GM19438 (cell line): ENCODE results near the gene SDK1.

Source experiments
- ATAC-seq: cut with Tn5 transposase; IDR thresholded peaks from one replicate; pipeline ENCODE4 v1.9.1; 2021; ENCODE audit warnings: low read depth; ENCODE audit not compliant: unreplicated experiment

Gene SDK1

DNA sequence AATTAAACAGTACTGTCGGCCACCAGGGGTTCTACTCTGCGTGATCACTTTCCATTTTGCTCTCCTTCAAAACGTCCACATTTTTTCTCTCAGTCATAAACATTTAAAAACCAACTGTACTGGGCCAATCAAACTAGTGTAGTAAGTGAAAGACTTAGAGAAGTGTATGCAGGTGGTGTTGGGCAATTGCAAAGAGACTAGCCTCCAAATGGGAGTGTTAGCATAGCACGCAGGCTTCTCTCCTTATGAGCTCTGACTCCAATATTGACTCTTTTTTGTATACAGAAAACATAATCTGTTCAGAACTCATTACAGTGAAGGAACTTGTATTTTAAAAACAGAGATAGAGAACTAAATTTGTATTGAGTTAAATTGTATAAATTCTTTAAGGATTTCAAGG, 150.6 kb downstream of the SDK1 start:
- no peak for ATAC-seq

DNA sequence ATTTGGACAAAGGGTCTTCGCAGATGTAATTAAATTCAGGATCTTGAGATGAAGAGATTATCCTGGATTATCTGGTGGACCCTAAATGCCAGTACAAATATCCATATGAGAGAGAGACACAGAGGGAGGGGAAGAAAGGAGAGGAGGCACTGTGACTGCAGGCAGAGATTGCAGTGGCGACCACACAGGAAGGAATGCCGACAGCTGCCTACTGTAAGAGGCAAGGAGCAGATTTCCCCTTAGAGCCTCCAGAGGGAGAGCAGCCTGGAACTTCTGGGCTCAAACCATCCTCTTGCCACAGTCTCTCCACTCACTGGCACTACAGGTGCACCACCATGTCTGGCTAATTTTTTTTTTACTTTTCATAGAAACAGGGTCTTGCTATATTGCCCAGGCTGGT, 152.3 kb downstream of the SDK1 start:
- no peak for ATAC-seq

DNA sequence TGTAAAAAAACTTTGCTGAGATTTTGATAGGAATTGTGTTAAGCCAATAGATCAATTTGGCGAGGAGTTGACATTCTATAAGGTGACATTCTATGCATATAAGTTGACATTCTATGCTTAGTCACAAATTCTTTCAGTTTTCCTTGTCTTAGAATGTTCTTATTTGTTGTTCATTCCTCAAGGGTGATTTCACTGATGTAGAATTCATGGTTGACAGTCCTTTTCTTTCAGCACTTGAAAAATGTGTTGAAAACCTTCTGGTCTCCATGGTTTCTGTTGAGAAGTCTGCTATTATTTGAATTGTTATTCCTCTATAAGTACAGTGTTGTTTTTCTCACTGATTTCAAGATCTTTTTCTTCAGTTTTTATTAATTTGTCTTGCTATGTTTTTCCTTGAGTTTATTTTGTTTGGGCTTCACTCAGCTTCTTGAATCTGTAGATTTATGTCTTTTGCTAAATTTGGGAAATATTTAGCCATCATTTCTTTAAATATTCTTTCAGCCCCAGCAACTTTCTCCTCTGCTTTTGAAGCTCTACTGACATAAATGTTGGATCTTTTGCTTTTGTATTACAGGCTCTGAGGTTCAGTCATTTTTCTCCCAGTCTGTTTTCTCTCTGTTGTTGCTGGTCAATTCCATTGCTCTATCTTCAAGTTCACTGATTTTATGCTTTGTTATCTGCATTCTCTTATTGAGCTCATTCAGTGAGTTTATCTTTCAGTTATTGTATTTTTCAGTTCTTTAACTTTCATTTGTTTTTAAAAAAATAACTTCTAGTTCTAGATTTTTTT, 154.9 kb downstream of the SDK1 start:
- no peak for ATAC-seq

DNA sequence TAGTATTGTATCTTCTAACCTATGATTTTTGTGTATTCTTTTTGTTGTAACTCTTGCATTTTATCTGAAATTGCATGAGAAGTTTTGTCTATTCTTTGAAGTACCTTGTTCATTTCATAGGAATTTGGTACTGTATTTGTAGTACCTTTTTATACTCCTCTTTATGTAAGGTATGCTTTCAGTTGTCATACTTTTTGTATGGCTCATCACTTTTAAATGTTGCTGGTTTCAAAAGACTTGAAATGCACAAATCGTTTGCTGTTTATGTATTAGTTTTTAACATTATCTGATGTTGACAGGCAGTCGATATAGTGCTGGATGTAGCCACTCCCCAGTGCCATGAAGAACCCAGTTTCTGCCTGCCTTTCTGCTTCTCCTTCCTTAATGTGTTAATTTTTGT, 158.1 kb downstream of the SDK1 start:
- no peak for ATAC-seq

DNA sequence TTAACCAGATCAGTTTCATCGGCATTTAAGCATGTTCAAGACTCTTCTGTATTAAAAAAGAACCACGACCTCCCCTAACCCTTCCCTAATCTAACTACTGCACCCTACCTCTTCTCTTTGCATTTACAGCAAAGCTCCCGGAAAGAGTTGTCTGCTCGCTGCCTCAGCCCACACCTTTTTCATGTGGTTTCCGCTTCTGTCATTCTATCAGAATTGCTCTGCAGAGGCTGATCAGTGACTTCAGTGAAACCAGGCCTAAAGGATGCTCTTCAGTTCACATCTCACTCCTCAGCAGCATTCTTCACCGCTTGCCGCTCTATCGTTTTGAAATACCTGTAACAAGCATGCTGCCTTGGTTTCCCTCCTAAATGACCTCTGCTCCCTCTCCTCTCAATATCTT, 160.9 kb downstream of the SDK1 start:
- ATAC-seq, result no peak

DNA sequence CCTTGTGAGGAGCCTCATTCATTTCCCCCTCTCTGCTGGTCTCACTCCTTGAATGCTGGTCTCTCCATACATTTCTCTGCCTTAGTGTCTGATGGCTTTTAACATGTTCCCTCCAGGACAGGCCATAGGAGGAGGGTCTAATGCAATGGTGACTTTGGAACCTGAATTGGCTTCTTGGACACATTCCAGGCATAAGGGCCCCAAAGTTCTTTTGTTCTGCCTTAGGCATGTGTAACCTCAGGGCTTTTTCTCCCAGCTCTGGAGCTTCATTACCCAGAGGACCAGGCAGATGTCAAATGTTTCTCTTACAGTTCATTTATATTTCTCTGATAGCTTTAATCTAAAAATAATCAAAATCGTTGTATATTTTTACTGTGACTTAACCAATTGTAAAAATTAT, 162.6 kb downstream of the SDK1 start:
- ATAC-seq, result no peak

DNA sequence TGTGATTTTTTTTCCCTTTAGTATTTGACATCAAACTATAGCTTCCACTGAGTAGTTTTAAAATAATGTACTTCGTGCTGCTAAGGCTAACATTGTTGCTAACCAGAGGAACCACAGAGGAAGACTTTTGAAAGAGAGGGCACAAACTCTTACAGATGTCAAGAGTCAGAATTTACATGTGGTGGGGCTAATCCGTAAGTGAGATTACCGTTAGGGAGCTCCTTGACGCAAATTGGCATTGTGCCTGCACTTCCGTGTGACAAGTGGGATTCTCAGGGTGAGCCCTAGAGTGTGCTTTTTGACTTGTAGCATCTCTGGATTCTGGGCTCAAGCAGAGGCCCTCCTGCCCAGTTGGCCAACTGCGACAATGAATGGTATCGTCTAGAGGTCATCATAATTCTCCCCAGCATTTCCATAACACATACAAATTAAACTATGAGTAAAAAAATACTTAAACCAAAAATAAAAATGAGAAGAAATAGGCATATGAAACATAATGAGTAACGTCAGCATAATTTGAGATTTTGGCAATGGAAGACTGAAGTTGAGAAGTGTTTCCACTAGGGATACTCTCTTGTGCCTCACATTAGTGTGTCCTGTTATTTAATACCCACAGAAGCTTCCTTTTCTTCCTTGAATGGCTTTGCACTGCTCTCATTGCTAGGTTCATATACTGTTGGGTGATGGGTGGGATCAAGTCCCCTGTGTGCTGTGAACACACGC, 164.0 kb downstream of the SDK1 start:
- no peak for ATAC-seq

DNA sequence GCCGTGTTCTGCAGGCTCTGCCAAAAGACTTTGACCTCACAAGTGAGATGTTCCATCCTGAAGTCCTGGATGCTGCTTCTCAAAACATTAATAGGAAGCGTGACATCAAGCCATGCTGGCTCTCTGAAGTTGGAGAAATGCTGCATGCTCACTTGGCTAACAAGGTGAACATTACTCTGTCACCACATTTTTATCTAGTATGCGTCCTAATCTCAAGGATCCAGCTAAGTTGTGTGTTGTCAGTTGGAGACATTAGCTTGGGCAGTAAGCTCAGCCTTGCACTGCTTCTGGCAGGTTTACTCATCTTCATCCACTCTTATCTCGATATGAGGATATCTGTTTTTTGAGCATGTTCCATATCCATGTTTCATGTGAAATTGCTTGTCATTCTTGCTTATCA, 165.2 kb downstream of the SDK1 start:
- no peak for ATAC-seq

DNA sequence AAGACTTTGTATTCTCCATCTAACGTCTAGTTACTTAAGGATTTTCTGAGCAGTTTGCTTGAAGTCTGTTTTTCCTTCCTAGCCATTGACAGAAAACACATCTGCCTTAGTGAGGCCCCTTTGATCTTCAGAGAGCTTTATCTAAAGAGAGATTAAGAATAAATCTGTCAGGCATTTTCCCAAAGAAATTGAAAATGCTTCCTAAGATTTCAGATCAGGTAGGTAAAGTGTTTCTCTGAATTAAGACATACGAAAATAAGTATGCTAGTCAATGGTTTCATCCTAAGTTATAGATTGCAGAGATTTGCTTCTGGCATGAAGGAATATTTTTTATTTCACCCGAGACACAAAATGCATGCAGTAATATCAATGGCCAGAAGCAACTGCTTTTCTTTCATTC, 168.6 kb downstream of the SDK1 start:
- no peak for ATAC-seq

DNA sequence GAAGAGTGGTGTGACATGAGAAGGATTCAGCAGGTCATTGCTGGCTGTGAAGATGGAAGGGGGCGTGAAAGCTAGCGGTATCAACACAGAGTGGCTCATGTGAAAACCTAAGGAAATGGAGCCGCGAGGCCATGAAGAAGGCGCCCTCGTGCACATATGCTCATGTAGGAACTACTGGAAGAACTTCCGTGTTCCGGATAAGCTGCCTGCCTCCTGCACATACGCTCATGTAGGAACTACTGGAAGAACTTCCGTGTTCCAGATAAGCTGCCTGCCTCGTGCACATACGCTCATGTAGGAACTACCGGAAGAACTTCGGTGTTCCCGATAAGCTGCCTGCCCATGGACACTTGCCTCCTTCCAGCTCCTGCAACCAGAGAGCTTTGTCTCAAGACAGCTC, 179.1 kb downstream of the SDK1 start:
- no peak for ATAC-seq

DNA sequence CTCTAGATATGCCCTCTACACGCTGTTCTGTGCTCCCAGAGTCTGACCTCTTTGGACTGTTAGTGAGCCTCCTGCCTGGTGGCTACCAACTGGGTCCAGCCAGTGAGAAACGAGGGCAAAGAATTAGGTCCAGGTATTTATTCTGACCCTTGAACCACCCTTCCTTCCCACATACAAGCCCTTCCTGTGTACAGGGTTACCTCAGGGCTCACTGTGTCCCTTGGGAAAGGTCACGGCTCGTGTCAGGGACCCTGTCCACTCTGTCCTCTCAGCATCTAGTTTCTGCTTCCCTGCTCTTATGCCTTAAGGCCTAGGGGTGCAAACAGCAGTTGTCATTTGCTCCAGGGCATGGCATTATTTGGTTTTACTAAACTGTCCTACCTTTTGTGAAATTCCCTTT, 180.4 kb downstream of the SDK1 start:
- ATAC-seq, result no peak

DNA sequence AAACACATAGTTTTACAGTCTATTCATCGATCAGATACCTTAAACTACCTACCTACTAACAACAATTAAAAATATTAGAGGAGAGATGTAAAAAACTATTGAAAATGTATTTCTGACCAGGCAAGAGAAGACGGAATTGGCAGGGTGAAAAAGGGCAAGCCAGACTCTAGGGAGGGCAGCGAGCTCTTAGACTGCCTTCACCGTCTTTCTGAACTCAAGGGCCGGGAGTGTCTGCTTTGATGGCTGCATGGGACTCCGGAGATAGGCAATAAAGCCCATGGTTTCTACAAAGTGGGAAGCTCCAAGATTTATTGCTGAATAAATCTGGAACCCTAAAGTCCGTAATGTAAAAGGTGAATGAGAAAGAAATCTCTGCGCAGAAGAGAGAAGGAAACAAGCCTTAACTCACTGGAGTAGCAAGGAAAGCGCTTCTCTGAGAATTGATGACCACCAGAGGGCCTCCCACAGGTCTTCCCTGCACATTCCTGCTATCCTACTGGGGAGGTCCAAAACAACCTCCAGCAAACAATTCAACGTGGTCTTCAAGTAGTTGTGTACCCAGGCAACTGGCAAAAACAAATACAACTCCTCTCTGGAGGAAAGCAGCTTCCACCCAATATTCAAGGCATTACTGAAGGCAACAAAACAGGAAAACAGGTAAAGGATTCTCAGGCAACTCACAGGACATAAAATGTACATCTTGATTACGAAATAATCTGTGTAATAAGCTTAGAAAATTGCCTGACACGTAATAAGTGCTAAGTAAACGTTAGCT, 181.3 kb downstream of the SDK1 start:
- no peak for ATAC-seq

DNA sequence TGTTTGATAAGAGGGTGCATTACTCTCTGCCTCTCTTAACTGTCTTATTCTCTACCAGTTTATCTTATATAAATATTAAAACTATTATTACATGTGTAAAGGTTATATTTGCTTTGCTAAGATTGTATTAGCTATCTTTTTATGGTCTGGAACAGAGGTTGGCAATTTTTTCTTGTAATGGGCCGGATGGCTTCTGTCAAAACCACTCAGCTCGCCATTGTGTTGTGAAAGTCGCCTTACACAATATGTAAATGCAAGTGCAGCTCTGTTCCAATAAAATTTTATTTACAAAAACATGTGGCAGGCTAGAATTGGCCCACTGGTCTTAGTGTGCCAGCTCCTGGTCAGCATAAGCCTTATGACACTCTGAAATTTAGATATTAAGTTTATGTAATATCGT, 185.8 kb downstream of the SDK1 start:
- ATAC-seq, result no peak

DNA sequence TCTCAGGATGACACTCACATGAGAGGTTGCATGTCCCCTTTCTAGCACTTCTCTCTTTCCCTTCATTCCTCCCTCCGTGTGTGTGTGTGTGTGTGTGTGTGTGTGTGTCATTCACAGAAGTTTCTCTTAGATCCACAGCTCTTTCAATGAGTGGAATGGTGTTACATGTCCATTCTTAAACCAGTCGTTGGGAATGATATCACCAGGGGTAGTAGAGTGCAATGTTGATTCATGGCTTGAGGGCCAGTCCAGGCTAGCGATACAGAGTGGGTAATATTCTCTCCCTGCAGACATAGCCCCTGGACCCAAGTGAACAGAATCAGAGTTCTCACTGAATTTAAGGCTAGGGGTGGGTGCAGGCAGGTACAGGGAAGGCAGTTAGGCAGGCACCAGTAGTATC, 187.8 kb downstream of the SDK1 start:
- no peak for ATAC-seq

DNA sequence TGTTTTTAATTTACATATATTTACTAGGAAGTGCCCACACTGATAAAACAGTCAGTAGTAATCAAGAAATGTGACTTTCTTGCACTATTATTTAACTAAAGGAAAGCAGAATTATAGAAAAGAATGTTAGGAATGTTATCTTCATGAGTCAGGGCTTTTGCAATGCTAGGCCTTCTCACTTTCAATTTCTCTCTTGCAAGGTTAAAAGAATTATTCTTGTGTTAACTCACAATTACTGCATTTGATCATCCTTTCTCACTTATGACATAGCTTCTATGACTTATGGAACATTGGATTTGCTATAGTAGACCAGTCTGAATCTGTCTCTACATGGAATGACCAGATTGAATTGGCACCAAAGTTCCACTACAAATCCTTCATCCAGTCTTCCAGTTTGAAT, 192.4 kb downstream of the SDK1 start:
- ATAC-seq, result no peak

DNA sequence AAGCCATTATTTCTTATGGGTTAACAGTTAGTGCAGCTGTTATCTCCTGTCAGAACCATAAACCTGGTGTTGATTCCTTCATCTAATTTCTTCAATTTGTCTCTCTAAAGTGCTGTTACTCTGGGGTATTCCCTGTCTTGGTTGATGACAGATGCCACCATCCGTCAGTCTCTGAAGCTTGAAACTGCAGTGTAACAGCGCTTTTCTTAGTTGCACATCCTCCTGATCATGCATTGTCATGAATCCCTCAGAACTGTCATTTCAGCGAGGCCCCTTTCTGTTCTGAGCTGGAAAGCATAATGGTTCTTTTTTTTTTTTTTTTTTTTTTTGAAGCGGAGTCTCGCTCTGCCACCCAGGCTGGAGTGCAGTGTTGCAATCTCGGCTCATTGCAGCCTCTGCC, 193.9 kb downstream of the SDK1 start:
- no peak for ATAC-seq

DNA sequence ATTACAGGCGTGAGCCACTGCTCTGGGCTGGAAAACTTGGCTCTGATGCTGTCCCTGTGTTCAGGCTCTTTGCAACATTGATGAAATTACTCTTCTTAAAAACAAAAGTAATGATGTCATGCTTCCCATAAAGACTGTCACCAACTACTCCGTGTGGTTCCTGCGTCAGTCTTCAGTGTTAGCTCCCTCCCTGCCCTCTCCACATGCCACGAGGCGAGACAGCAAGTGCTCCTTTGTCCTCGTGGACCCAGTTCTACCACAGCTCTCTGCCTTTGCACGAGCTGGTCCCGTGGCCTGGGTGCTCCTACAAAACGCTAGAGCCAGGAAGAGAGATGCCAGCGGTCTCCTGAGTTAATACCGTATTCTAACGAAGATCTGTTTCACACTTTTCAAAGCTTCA, 194.5 kb downstream of the SDK1 start:
- ATAC-seq, result no peak

DNA sequence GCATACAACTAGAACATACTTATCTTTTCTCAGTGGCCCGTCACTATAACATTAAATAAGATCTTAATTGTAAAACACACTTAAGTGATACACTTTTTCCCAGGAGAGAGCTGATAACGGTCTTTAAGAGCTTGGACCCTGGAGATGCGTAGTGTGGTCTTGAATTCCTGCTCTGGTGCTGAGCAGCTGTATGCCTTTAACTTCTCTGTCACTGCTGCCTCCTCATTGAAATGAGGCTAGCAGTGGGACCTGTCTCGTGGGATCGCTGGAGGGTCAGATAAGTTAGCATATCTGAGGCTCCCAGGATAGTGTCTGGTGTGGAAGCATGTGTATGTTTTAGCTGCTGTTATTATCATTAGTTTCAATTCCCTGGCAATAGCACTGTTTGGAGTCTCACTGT, 194.9 kb downstream of the SDK1 start:
- ATAC-seq, result no peak

DNA sequence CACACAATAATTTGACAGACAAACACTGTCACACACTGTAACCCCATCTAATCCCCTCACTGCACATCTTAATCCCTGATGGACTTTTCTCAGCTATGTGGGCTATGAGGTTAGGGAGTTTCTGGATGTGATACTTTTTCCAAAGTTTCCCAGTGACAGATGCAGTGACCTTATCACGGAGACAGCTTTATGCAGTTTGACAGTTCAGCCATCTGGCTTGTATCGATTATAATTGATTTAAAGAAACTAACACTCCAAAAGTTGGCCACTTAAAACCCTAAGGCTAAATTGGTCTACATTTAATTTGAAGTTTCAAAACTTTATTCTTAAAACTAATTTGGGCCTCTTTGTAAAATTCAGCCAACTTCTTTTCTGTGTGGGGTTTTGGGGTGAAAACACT, 196.7 kb downstream of the SDK1 start:
- ATAC-seq, result no peak

DNA sequence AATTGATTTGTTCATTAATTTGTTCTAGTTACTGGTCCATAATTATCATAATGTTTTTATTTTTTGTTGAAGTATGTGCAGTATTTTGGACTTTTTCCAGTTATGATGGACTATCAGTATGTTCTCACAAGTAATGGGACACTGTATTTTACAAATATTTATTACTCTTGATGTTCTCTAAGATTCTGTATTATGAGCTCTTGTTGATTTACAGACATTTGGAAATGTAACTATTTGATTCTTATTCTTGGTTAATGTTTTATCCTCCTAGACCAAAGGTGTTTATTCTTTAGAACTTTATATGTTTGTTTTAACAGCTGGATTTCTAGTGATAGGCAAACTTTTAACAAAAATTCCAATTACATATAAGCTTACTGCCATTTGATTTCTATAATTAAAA, 200.6 kb downstream of the SDK1 start:
- no peak for ATAC-seq

DNA sequence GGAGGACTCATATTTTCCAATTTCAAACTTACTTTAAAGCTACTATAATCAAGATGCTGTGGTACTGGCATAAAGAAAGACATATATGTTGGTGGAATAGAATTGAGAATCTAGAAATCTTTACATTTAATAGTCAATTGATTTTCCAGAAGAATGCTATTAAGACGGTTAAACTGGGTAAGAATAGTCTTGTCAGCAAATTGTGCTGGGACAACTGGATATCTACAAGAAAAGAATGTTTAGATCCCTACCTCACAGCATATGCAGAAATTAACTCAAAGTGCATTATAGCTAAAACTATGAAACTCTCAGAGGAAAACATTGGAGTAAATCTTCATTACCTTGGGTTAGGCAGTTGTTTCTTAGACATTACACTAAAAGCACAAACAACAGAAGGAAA, 203.3 kb downstream of the SDK1 start:
- ATAC-seq, result no peak
